ENCODE data around the gene FNDC8. TPM values are rescaled to one million over a fixed set of nuclear protein-coding genes. Genes with fewer than 3 reads are reported as not detected.

Gene FNDC8
- total and polyA plus RNA-seq, 2 donors from 2014 or later: not detected

- no peak overlapping the region for H3K27ac ChIP-seq (ENCODE audit: low read depth in 2 of 2, low read length in 2 of 2)
- TF ChIP-seq CTCF (IDR thresholded peaks at IDR 0.05; ENCODE audit: borderline replicate concordance, extremely low read depth, insufficient read depth): no peak
- no peak overlapping the region for H3K9ac ChIP-seq (ENCODE audit: low read length in 3 of 3)
- no peaks in the 10 kb centered on the region for H3K36me3 ChIP-seq (ENCODE audit: control insufficient read depth in 2 of 3, insufficient read depth in 3 of 3, low read length in 3 of 3)
- no peaks in the 10 kb centered on the region for H3K27me3 ChIP-seq (ENCODE audit: control insufficient read depth, insufficient read depth, low read length)
- FAIRE-seq: no peak
- no peaks in the 10 kb centered on the region for H3K9me3 ChIP-seq (ENCODE audit: control insufficient read depth in 2 of 3, insufficient read depth in 1 of 3, low read length in 3 of 3)
- intact Hi-C loops (cut with DNase I): no loop called here
- H3K4me1 ChIP-seq (ENCODE audit: control insufficient read depth in 2 of 3, insufficient read depth in 2 of 3, low read depth in 1 of 3, low read length in 3 of 3): no peaks in the 10 kb centered on the region
- no peak for DNase-seq
- H3K4me3 ChIP-seq (ENCODE audit: low read length in 3 of 3): no peak overlapping the region
Observed at GRCh38 chr17:35167666-35168065, 46.3 kb downstream of the FNDC8 start.

- no peak for FAIRE-seq
- H3K9me3 ChIP-seq (ENCODE audit: control insufficient read depth in 2 of 3, insufficient read depth in 1 of 3, low read length in 3 of 3): no peaks in the 10 kb centered on the region
Observed at GRCh38 chr17:35169835-35170363, 48.5 kb downstream of the FNDC8 start.

GRCh38 chr17:35170968-35171771 is 49.8 kb downstream of the FNDC8 start:
- peak in 2 of 5 donors; percentile 13 to 22 for DNase-seq
- peak; percentile 3 for TF ChIP-seq CTCF (IDR thresholded peaks at IDR 0.05; ENCODE audit: borderline replicate concordance, extremely low read depth, insufficient read depth)
- FAIRE-seq: no peak
- Histone ChIP-seq H3K9me3 (ENCODE audit: control insufficient read depth in 2 of 3, insufficient read depth in 1 of 3, low read length in 3 of 3) (no peaks in the 10 kb centered on the region), H3K27ac (ENCODE audit: low read depth in 2 of 2, low read length in 2 of 2) (no peak overlapping the region), H3K36me3 (ENCODE audit: control insufficient read depth in 2 of 3, insufficient read depth in 3 of 3, low read length in 3 of 3) (no peaks in the 10 kb centered on the region), H3K4me1 (ENCODE audit: control insufficient read depth in 2 of 3, insufficient read depth in 2 of 3, low read depth in 1 of 3, low read length in 3 of 3) (no peaks in the 10 kb centered on the region), H3K27me3 (ENCODE audit: control insufficient read depth, insufficient read depth, low read length) (no peaks in the 10 kb centered on the region), H3K4me3 (ENCODE audit: low read length in 3 of 3) (no peak overlapping the region), H3K9ac (ENCODE audit: low read length in 3 of 3) (no peak overlapping the region)
- intact Hi-C loops (cut with DNase I): no loop called here

More at GRCh38 chr17:35169835-35170363, 48.5 kb downstream of the FNDC8 start:
- TF ChIP-seq CTCF (IDR thresholded peaks at IDR 0.05; ENCODE audit: borderline replicate concordance, extremely low read depth, insufficient read depth): no peak
- H3K4me3 ChIP-seq (ENCODE audit: low read length in 3 of 3): no peak overlapping the region
- no peaks in the 10 kb centered on the region for H3K27me3 ChIP-seq (ENCODE audit: control insufficient read depth, insufficient read depth, low read length)
- intact Hi-C loops (cut with DNase I): no loop called here
- no peak overlapping the region for H3K27ac ChIP-seq (ENCODE audit: low read depth in 2 of 2, low read length in 2 of 2)
- no peak overlapping the region for H3K9ac ChIP-seq (ENCODE audit: low read length in 3 of 3)
- no peaks in the 10 kb centered on the region for H3K4me1 ChIP-seq (ENCODE audit: control insufficient read depth in 2 of 3, insufficient read depth in 2 of 3, low read depth in 1 of 3, low read length in 3 of 3)
- no peak for DNase-seq
- no peaks in the 10 kb centered on the region for H3K36me3 ChIP-seq (ENCODE audit: control insufficient read depth in 2 of 3, insufficient read depth in 3 of 3, low read length in 3 of 3)

All from kidney (tissue), 14 donors.